DOHH2 (cell line): ENCODE measurements around the gene RAB3C.

Experiments used
- EZH2phosphoT487 ChIP-seq: fragments of 200-600 bp; sonication (generic); IDR thresholded peaks from 2 replicates; pipeline ENCODE4 v1.6.1; 2017; ENCODE audit warnings: borderline replicate concordance, mild to moderate bottlenecking, antibody characterized with exemption, low read length, moderate library complexity, mixed read lengths
- TF ChIP-seq, protein P1 (sequence below): fragments of 200-600 bp; sonication (generic); IDR thresholded peaks from one replicate; pipeline ENCODE4 v1.5.1; 2014; ENCODE audit warnings: antibody characterized with exemption, mild to moderate bottlenecking, low read depth, low read length; ENCODE audit not compliant: poor library complexity, severe bottlenecking

- TF ChIP-seq, protein P1, sequence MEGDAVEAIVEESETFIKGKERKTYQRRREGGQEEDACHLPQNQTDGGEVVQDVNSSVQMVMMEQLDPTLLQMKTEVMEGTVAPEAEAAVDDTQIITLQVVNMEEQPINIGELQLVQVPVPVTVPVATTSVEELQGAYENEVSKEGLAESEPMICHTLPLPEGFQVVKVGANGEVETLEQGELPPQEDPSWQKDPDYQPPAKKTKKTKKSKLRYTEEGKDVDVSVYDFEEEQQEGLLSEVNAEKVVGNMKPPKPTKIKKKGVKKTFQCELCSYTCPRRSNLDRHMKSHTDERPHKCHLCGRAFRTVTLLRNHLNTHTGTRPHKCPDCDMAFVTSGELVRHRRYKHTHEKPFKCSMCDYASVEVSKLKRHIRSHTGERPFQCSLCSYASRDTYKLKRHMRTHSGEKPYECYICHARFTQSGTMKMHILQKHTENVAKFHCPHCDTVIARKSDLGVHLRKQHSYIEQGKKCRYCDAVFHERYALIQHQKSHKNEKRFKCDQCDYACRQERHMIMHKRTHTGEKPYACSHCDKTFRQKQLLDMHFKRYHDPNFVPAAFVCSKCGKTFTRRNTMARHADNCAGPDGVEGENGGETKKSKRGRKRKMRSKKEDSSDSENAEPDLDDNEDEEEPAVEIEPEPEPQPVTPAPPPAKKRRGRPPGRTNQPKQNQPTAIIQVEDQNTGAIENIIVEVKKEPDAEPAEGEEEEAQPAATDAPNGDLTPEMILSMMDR = no peak
- TF ChIP-seq EZH2phosphoT487 = no peak
These were observed 37.9 kb upstream of the RAB3C start for GRCh38 chr5:58544926-58545325.
